Dermis microvascular lymphatic vessel endothelial cell (primary cell): Measurements from ENCODE around the gene COBLL1. TPM values are rescaled to one million over a fixed set of nuclear protein-coding genes. Genes with fewer than 3 reads are reported as not detected.
"Not testable (repeated sequence)": the region's sequence is repeated elsewhere in the genome, so short reads cannot be mapped to it uniquely, and the experiment has no call there.

ENCODE experiments used
- DNase-seq, 2 donors: peaks; one replicate each; pipeline versions ENCODE4 v3.0.0 to v3.0.0-alpha.2; 2010; ENCODE audit warnings: low read depth in 2 of 2
- total RNA-seq: library from RNA; depleted of rRNA; stranded (reverse); fragments of >200 nt; gene quantifications from 2 replicates; pipeline ENCODE4 v1.2.1, GENCODE V29; 2014

COBLL1 gene
- total RNA-seq, result 1.6 and 2.2 TPM in 2 replicates

GRCh38 chr2:164841719-164842623 is at the start of gene COBLL1:
Gene COBLL1, minus strand, starts transcription at chr2:164841823. Its CDS starts 627 bp downstream, at chr2:164841196.
- peak; percentile 52 to 78 for DNase-seq

GRCh38 chr2:164890544-164890943 is 48.9 kb upstream of the COBLL1 start:
- no peak for DNase-seq

- DNase-seq, result no peak
These were observed 47.0 kb upstream of the COBLL1 start for GRCh38 chr2:164888592-164888991.

GRCh38 chr2:164887434-164888144 is 46.0 kb upstream of the COBLL1 start:
- DNase-seq, result no peak

- no peak for DNase-seq
These were observed 40.7 kb upstream of the COBLL1 start for GRCh38 chr2:164882276-164882675.

GRCh38 chr2:164881524-164881923 is 39.9 kb upstream of the COBLL1 start:
- DNase-seq, result no peak

- no peak for DNase-seq
These were observed 38.4 kb upstream of the COBLL1 start for GRCh38 chr2:164879901-164880535.

- DNase-seq, result no peak
These were observed 36.3 kb upstream of the COBLL1 start for GRCh38 chr2:164877927-164878326.

GRCh38 chr2:164877169-164877568 is 35.5 kb upstream of the COBLL1 start:
- no peak for DNase-seq

- DNase-seq, result no peak
These were observed 33.9 kb upstream of the COBLL1 start for GRCh38 chr2:164875334-164876205.

GRCh38 chr2:164873210-164873908 is 31.7 kb upstream of the COBLL1 start:
- no peak for DNase-seq

GRCh38 chr2:164871404-164871803 is 29.8 kb upstream of the COBLL1 start:
- no peak for DNase-seq

GRCh38 chr2:164869420-164869772 is 27.8 kb upstream of the COBLL1 start:
- no peak for DNase-seq

GRCh38 chr2:164868563-164869419 is 27.2 kb upstream of the COBLL1 start:
- DNase-seq, result no peak

GRCh38 chr2:164867779-164868397 is 26.3 kb upstream of the COBLL1 start:
- no peak for DNase-seq

- not testable (repeated sequence) for DNase-seq
These were observed 24.8 kb upstream of the COBLL1 start for GRCh38 chr2:164866381-164866780.

- no peak for DNase-seq
These were observed 19.0 kb upstream of the COBLL1 start for GRCh38 chr2:164860694-164861042.

- DNase-seq, result not testable (repeated sequence)
These were observed 18.5 kb upstream of the COBLL1 start for GRCh38 chr2:164859906-164860693.
